Prostate gland (tissue), 2 donors: ENCODE measurements around the gene TTPAL.

Experiments used
- POLR2A ChIP-seq: fragments of 450-650 bp; IDR thresholded peaks from one replicate; pipeline ENCODE4 v1.6.1; 2016; ENCODE audit warnings: antibody characterized with exemption, mild to moderate bottlenecking
- POLR2AphosphoS5 ChIP-seq: sonication (generic); formaldehyde crosslinking; IDR thresholded peaks from one replicate; pipeline ENCODE4 v1.6.1; 2017; ENCODE audit warnings: antibody characterized with exemption
- TF ChIP-seq, protein P1 (sequence below), 4 experiments: fragments of 200-600 bp in 2 of 4; fragments of 450-650 bp in 2 of 4; sonication (generic) in 2 of 4; IDR thresholded peaks; 1 replicate in 3 of 4; 2 replicates in 1 of 4; pipeline ENCODE4 v1.5.1; 2016 to 2019; ENCODE audit warnings: antibody characterized with exemption in 4 of 4, mild to moderate bottlenecking in 2 of 4, moderate library complexity in 2 of 4

DNA sequence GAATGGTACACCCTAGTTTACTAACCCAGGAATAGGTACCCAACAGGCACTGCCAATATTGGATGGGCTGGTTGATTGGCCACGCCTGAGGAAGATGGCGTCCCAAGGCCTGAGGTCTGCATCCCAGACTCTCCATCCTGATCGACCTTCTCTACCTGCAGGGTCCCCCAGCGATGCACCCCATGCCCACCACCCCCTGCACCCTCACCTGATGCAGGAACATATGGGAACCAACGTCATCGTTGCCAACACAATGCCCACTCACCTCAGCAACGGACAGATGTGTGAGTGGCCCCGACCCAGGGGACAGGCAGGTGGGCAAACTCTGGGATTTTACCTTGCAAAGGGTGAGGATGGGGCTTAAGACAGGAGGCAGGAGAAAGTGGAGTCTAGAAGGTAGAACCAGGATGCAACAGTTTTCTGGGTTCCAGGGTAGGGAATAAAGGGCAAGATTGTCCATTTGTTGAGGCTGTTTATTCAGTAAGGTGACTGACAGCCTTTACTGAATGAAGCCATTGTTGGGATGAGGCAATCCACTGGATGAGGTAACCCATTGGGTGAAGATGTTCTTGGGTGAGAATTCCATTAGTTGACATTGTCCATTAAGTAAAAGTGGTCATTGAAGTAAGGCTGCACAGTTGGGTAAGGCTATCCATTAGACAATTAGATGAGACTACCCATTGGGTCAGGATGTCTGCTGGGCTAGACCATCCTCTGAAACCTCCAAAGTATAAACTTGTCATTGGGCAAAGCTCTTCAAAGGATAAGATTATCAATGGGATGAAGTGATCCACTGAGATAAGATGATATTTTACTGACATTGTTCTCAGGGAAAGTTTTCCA is 47.3 kb upstream of the TTPAL start:
- TF ChIP-seq, protein P1, sequence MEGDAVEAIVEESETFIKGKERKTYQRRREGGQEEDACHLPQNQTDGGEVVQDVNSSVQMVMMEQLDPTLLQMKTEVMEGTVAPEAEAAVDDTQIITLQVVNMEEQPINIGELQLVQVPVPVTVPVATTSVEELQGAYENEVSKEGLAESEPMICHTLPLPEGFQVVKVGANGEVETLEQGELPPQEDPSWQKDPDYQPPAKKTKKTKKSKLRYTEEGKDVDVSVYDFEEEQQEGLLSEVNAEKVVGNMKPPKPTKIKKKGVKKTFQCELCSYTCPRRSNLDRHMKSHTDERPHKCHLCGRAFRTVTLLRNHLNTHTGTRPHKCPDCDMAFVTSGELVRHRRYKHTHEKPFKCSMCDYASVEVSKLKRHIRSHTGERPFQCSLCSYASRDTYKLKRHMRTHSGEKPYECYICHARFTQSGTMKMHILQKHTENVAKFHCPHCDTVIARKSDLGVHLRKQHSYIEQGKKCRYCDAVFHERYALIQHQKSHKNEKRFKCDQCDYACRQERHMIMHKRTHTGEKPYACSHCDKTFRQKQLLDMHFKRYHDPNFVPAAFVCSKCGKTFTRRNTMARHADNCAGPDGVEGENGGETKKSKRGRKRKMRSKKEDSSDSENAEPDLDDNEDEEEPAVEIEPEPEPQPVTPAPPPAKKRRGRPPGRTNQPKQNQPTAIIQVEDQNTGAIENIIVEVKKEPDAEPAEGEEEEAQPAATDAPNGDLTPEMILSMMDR (IDR thresholded peaks at IDR 0.05), result no peak
- TF ChIP-seq POLR2A (no peak), POLR2AphosphoS5 (no peak)
